CD14-positive monocyte (primary cell): Measurements from ENCODE around the gene CACHD1. TPM values are rescaled to one million over a fixed set of nuclear protein-coding genes. Genes with fewer than 3 reads are reported as not detected.

Experiments used
- DNase-seq, 3 donors: peaks; one replicate each; pipeline ENCODE4 v3.0.0-alpha.2; 2011 to 2022
- H2AFZ ChIP-seq: 2 replicates; pipeline ENCODE4 v1.6.0; 2012; ENCODE audit warnings: mild to moderate bottlenecking, low read depth, low read length, inconsistent platforms; ENCODE audit not compliant: insufficient read depth, poor library complexity, severe bottlenecking
- H3K27ac ChIP-seq, 2 donors: 1 replicate in 1 of 2; 2 replicates in 1 of 2; pipeline ENCODE4 v1.5.1; 2012 to 2013; ENCODE audit warnings: low read length in 2 of 2, control low read depth in 1 of 2, inconsistent platforms in 1 of 2, low read depth in 1 of 2, mild to moderate bottlenecking in 1 of 2
- H3K27me3 ChIP-seq, 2 donors: one replicate each; pipeline versions ENCODE4 v1.6.0 to v1.6.1; 2011 to 2013; ENCODE audit warnings: low read length in 2 of 2; ENCODE audit not compliant: control insufficient read depth in 2 of 2, insufficient read depth in 2 of 2
- H3K36me3 ChIP-seq, 2 donors: replicated peaks in 1 of 2; 1 replicate in 1 of 2; 2 replicates in 1 of 2; pipeline versions ENCODE4 v1.5.1 to v1.6.1; 2012 to 2013; ENCODE audit warnings: low read length in 2 of 2, control low read depth in 1 of 2, inconsistent platforms in 1 of 2, mild to moderate bottlenecking in 1 of 2; ENCODE audit not compliant: insufficient read depth in 2 of 2, control insufficient read depth in 1 of 2
- H3K4me1 ChIP-seq, 2 donors: 1 replicate in 1 of 2; 2 replicates in 1 of 2; pipeline versions ENCODE4 v1.5.1 to v1.6.1; 2012 to 2013; ENCODE audit warnings: low read length in 2 of 2, control low read depth in 1 of 2, inconsistent platforms in 1 of 2, mild to moderate bottlenecking in 1 of 2, moderate library complexity in 1 of 2; ENCODE audit not compliant: insufficient read depth in 2 of 2, control insufficient read depth in 1 of 2
- H3K4me2 ChIP-seq: replicated peaks from 2 replicates; pipeline ENCODE3; 2012; ENCODE audit warnings: low read length, moderate library complexity, mild to moderate bottlenecking; ENCODE audit not compliant: poor library complexity, severe bottlenecking; ENCODE audit errors: extremely low read depth
- H3K4me3 ChIP-seq, 3 experiments: fragments of 200-600 bp in 1 of 3; sonication (generic) in 1 of 3; replicated peaks in 1 of 3; 1 replicate in 2 of 3; 2 replicates in 1 of 3; pipeline ENCODE4 v1.5.1; 2011 to 2013; ENCODE audit warnings: low read length in 3 of 3, mild to moderate bottlenecking in 3 of 3, control low read depth in 2 of 3, low read depth in 2 of 3, inconsistent platforms in 1 of 3, moderate library complexity in 1 of 3
- H3K79me2 ChIP-seq: 2 replicates; pipeline ENCODE4 v1.6.0; 2012; ENCODE audit warnings: mild to moderate bottlenecking, control low read depth, inconsistent platforms, low read length, moderate library complexity; ENCODE audit not compliant: insufficient read depth
- H3K9ac ChIP-seq: 2 replicates; pipeline ENCODE4 v1.6.0; 2017; ENCODE audit warnings: low read length, mild to moderate bottlenecking; ENCODE audit not compliant: insufficient read depth, poor library complexity, severe bottlenecking
- H3K9me3 ChIP-seq, 2 donors: replicated peaks in 1 of 2; 1 replicate in 1 of 2; 2 replicates in 1 of 2; pipeline versions ENCODE4 v1.5.1 to v1.6.1; 2012 to 2013; ENCODE audit warnings: low read length in 2 of 2, control low read depth in 1 of 2; ENCODE audit not compliant: control insufficient read depth in 1 of 2, insufficient read depth in 1 of 2
- H4K20me1 ChIP-seq: 2 replicates; pipeline ENCODE4 v1.6.0; 2012; ENCODE audit warnings: mild to moderate bottlenecking, low read length, control low read depth, moderate library complexity; ENCODE audit not compliant: insufficient read depth
- H3K27ac Mint-ChIP-seq, 7 donors: one replicate each; pipeline ENCODE4 v1.8.0; 2020; ENCODE audit warnings: mild to moderate bottlenecking in 7 of 7, mixed read lengths in 7 of 7, moderate library complexity in 6 of 7, inconsistent platforms in 2 of 7
- H3K27me3 Mint-ChIP-seq, 3 donors: one replicate each; pipeline ENCODE4 v1.8.0; 2021 to 2022; ENCODE audit warnings: low read depth in 3 of 3, mild to moderate bottlenecking in 3 of 3, mixed read lengths in 3 of 3, moderate library complexity in 3 of 3, inconsistent platforms in 1 of 3
- H3K36me3 Mint-ChIP-seq, 2 donors: one replicate each; pipeline ENCODE4 v1.8.0; 2020; ENCODE audit warnings: mixed read lengths in 2 of 2, inconsistent platforms in 1 of 2, mild to moderate bottlenecking in 1 of 2
- H3K4me1 Mint-ChIP-seq: one replicate; pipeline ENCODE4 v1.8.0; 2020; ENCODE audit warnings: mild to moderate bottlenecking, mixed read lengths
- H3K4me3 Mint-ChIP-seq, 2 donors: one replicate each; pipeline ENCODE4 v1.8.0; 2020; ENCODE audit warnings: mild to moderate bottlenecking in 2 of 2, mixed read lengths in 2 of 2, moderate library complexity in 1 of 2
- H3K9me3 Mint-ChIP-seq, 7 donors: one replicate each; pipeline ENCODE4 v1.8.0; 2020 to 2022; ENCODE audit warnings: mixed read lengths in 7 of 7, mild to moderate bottlenecking in 6 of 7, moderate library complexity in 6 of 7, inconsistent platforms in 2 of 7
- WGBS: methylation state at CpG from one replicate; pipeline ENCODE4 v1.1.5; 2013; ENCODE audit warnings: missing lambda C conversion rate; ENCODE audit not compliant: insufficient coverage; 5-methylcytosine and 5-hydroxymethylcytosine counted together
- intact Hi-C, 2 donors: fragments of 100-400 bp; cut with micrococcal nuclease; formaldehyde crosslinking; loops; one replicate each; pipeline versions ENCODE4 v1.15.0 to v1.15.1; 2023
- polyA plus RNA-seq, 3 donors: library from polyadenylated mRNA; depleted of rRNA in 1 of 3; unstranded in 2 of 3; stranded (reverse) in 1 of 3; fragments of 300-500 nt in 2 of 3; fragments of >200 nt in 1 of 3; fragmentation: Illumina TruSeq in 2 of 3; gene quantifications; 1 replicate in 2 of 3; 2 replicates in 1 of 3; pipeline ENCODE4 v1.2.3, GENCODE V29; 2012 to 2021
- TF ChIP-seq, protein P1 (sequence below): fragments of 200-600 bp; IDR thresholded peaks from one replicate; pipeline ENCODE4 v1.8.0; 2022; ENCODE audit warnings: antibody characterized with exemption, mild to moderate bottlenecking

Gene CACHD1
- polyA plus RNA-seq, 3 donors: 0.12 TPM; not detected in 2

- H3K27ac Mint-ChIP-seq: peak overlapping the region; percentile 82 to 95 (median 91)
- peak overlapping the region; percentile 47 to 79 for H3K27ac ChIP-seq
- peaks cover 0 to 3% (median 1%) of the 10 kb centered on the region in 3 donors for H3K27me3 Mint-ChIP-seq
- H3K4me1 Mint-ChIP-seq: peaks cover 33% of the 10 kb centered on the region
- no peaks in the 10 kb centered on the region for H4K20me1 ChIP-seq
- WGBS: no CpG with 5 or more reads among the region's 3 CpGs
- peak overlapping the region; percentile 35 for H3K4me2 ChIP-seq
- no peaks in the 10 kb centered on the region for H3K79me2 ChIP-seq
- no peaks in the 10 kb centered on the region for H3K36me3 Mint-ChIP-seq
- H2AFZ ChIP-seq: peak overlapping the region; percentile 30
- peaks cover 18 to 21% of the 10 kb centered on the region in 2 donors for H3K4me1 ChIP-seq
- peak; percentile 67 to 74 (median 68) for DNase-seq
- no peaks in the 10 kb centered on the region for H3K27me3 ChIP-seq
- no peaks in the 10 kb centered on the region for H3K9me3 ChIP-seq
- TF ChIP-seq, protein P1, sequence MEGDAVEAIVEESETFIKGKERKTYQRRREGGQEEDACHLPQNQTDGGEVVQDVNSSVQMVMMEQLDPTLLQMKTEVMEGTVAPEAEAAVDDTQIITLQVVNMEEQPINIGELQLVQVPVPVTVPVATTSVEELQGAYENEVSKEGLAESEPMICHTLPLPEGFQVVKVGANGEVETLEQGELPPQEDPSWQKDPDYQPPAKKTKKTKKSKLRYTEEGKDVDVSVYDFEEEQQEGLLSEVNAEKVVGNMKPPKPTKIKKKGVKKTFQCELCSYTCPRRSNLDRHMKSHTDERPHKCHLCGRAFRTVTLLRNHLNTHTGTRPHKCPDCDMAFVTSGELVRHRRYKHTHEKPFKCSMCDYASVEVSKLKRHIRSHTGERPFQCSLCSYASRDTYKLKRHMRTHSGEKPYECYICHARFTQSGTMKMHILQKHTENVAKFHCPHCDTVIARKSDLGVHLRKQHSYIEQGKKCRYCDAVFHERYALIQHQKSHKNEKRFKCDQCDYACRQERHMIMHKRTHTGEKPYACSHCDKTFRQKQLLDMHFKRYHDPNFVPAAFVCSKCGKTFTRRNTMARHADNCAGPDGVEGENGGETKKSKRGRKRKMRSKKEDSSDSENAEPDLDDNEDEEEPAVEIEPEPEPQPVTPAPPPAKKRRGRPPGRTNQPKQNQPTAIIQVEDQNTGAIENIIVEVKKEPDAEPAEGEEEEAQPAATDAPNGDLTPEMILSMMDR: no peak
- H3K36me3 ChIP-seq: no peaks in the 10 kb centered on the region
- H3K9ac ChIP-seq: no peak overlapping the region
- H3K4me3 ChIP-seq: peak overlapping the region in 1 of 3 experiments; percentile 39
- H3K4me3 Mint-ChIP-seq: peak overlapping the region in 1 of 2 donors; percentile 53
- intact Hi-C loops: no loop called here
- H3K9me3 Mint-ChIP-seq: no peaks in the 10 kb centered on the region
These were observed 217.9 kb downstream of the CACHD1 start for GRCh38 chr1:64687725-64688327.

DNA sequence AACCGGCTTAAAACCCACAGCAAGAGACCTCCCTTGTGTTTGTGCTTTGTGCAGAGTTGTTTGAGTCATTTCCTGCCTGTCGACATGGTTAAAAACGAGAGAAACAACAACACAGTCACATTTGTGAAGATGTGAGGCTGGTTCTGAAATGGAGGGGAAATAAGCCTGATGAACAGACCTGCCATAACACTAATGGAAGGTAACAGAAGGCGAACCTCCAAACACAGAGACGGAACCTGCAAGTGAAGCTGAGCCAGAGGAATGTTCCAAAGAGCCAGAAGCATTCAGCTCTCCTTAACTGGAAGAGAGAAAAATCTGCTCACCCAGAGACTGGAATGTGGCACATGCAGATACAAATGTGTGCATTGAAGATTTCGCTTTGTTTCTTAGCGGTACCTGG, 221.7 kb downstream of the CACHD1 start:
- Histone ChIP-seq H3K4me3 (no peak overlapping the region), H3K27ac (no peak overlapping the region), H3K4me2 (no peak overlapping the region), H3K9ac (no peak overlapping the region), H3K79me2 (no peaks in the 10 kb centered on the region), H3K27me3 (no peaks in the 10 kb centered on the region), H3K36me3 (no peaks in the 10 kb centered on the region), H3K9me3 (no peaks in the 10 kb centered on the region), H4K20me1 (no peaks in the 10 kb centered on the region), H3K4me1 (peaks cover 18 to 20% of the 10 kb centered on the region in 2 donors), H2AFZ (peak overlapping the region; percentile 14)
- WGBS: 95% methylated on average over 3 of the region's 7 CpGs
- Mint-ChIP-seq H3K36me3 (no peaks in the 10 kb centered on the region), H3K27ac (no peak overlapping the region), H3K4me3 (no peak overlapping the region), H3K9me3 (no peaks in the 10 kb centered on the region), H3K27me3 (peaks cover 0 to 3% (median 1%) of the 10 kb centered on the region in 3 donors), H3K4me1 (peaks cover 32% of the 10 kb centered on the region)
- no peak for DNase-seq
- intact Hi-C loops: no loop called here
- TF ChIP-seq, protein P1: no peak
